Keratinocyte (primary cell): ENCODE data around the gene SGIP1.

Experiments used
- CTCF ChIP-seq, 3 experiments: IDR thresholded peaks in 1 of 3; conservative IDR thresholded peaks in 1 of 3; optimal IDR thresholded peaks in 1 of 3; 2 replicates in 2 of 3; 3 replicates in 1 of 3; pipeline versions ENCODE3 to v1.5.1; 2011; ENCODE audit warnings: low read length in 3 of 3, mild to moderate bottlenecking in 3 of 3, moderate library complexity in 2 of 3, control low read depth in 1 of 3, inconsistent platforms in 1 of 3; ENCODE audit not compliant: insufficient read depth in 2 of 3; ENCODE audit errors: extremely low read depth in 1 of 3
- EZH2 ChIP-seq: IDR thresholded peaks from one replicate; pipeline ENCODE4 v1.6.1; 2012; ENCODE audit warnings: inconsistent platforms, mild to moderate bottlenecking, low read length, moderate library complexity

- TF ChIP-seq EZH2 = no peak
- TF ChIP-seq CTCF (optimal IDR thresholded peaks at IDR 0.05 in 1 of 3, IDR thresholded peaks at IDR 0.05 in 1 of 3, conservative IDR thresholded peaks at IDR 0.05 in 1 of 3; ENCODE audit: extremely low read depth in 1 of 3, insufficient read depth in 2 of 3, low read length in 3 of 3) = no peak
Measured at GRCh38 chr1:66497910-66498309, 36.0 kb upstream of the SGIP1 start.
